Endothelial cell of umbilical vein (primary cell): ENCODE data around the gene ONECUT2. TPM values are rescaled to one million over a fixed set of nuclear protein-coding genes. Genes with fewer than 3 reads are reported as not detected.

Experiments used
- BruUV-seq: library from RNA; stranded (reverse); fragments of 400-500 nt; replicated peaks from 2 replicates; lab custom pipeline; 2021; lab: Mats Ljungman, UMichigan
- CTCF ChIA-PET: fragments of 300-600, 350-600 bp; sonication (Branson Sonifier 250); formaldehyde crosslinking; loops from one replicate; lab custom pipeline; 2021; ENCODE audit warnings: antibody characterized with exemption, inconsistent platforms; lab: Charles Lee
- POLR2A ChIA-PET: fragments of 300-600, 350-600 bp; sonication (Branson Sonifier 250); formaldehyde crosslinking; loops from one replicate; lab custom pipeline; 2021; ENCODE audit warnings: antibody characterized with exemption, inconsistent platforms; lab: Charles Lee
- DNase-seq: peaks from one replicate; pipeline ENCODE4 v3.0.0-alpha.2; 2011; ENCODE audit warnings: low read depth, low spot score
- FAIRE-seq: peaks from 2 replicates; lab custom pipeline; 2011; peaks lifted over from hg19 to GRCh38; lab: Jason Lieb, UNC
- H2AFZ ChIP-seq: 2 replicates; pipeline ENCODE4 v1.6.0; 2012; ENCODE audit warnings: low read depth, low read length, control low read depth, inconsistent platforms
- H3K27ac ChIP-seq: 2 replicates; pipeline ENCODE4 v1.5.1; 2011; ENCODE audit warnings: low read depth, mild to moderate bottlenecking, control low read depth, low read length, moderate library complexity; ENCODE audit not compliant: insufficient read depth
- H3K27me3 ChIP-seq, 2 experiments: 2 replicates each; pipeline versions ENCODE4 v1.6.0 to v1.6.1; 2011; ENCODE audit warnings: low read length in 2 of 2, mixed read lengths in 1 of 2; ENCODE audit not compliant: control insufficient read depth in 2 of 2, insufficient read depth in 2 of 2
- H3K36me3 ChIP-seq, 2 experiments: 2 replicates in 1 of 2; 3 replicates in 1 of 2; pipeline ENCODE4 v1.5.1; 2011; ENCODE audit warnings: low read length in 2 of 2, mild to moderate bottlenecking in 1 of 2, moderate library complexity in 1 of 2; ENCODE audit not compliant: control insufficient read depth in 2 of 2, insufficient read depth in 2 of 2; ENCODE audit errors: extremely low read depth in 1 of 2
- H3K4me1 ChIP-seq: 3 replicates; pipeline ENCODE4 v1.5.1; 2011; ENCODE audit warnings: mild to moderate bottlenecking, low read length; ENCODE audit not compliant: control insufficient read depth, insufficient read depth; ENCODE audit errors: extremely low read depth
- H3K4me2 ChIP-seq: 2 replicates; pipeline ENCODE4 v1.6.1; 2011; ENCODE audit warnings: low read length, control low read depth, mixed read lengths; ENCODE audit not compliant: insufficient read depth
- H3K4me3 ChIP-seq, 3 experiments: fragments of 200-600 bp in 1 of 3; sonication (generic), shearing (Covaris generic) in 1 of 3; replicated peaks in 1 of 3; 2 replicates each; pipeline ENCODE4 v1.5.1; 2011 to 2016; ENCODE audit warnings: control low read depth in 3 of 3, low read length in 3 of 3, mild to moderate bottlenecking in 2 of 3, inconsistent platforms in 1 of 3, low read depth in 1 of 3, moderate library complexity in 1 of 3; ENCODE audit not compliant: insufficient read depth in 1 of 3
- H3K79me2 ChIP-seq: 2 replicates; pipeline ENCODE4 v1.6.0; 2012; ENCODE audit warnings: low read length, inconsistent platforms; ENCODE audit not compliant: control insufficient read depth, insufficient read depth
- H3K9ac ChIP-seq: replicated peaks from 2 replicates; pipeline ENCODE3; 2011; ENCODE audit warnings: low read length, control low read depth; ENCODE audit not compliant: insufficient read depth; ENCODE audit errors: extremely low read depth
- H3K9me1 ChIP-seq: replicated peaks from 3 replicates; pipeline ENCODE4 v1.6.0; 2011; ENCODE audit warnings: mild to moderate bottlenecking, low read length; ENCODE audit not compliant: control insufficient read depth, insufficient read depth; ENCODE audit errors: extremely low read depth
- H3K9me3 ChIP-seq: replicated peaks from 2 replicates; pipeline ENCODE4 v1.5.1; 2012; ENCODE audit warnings: low read length, inconsistent platforms; ENCODE audit not compliant: control insufficient read depth, insufficient read depth
- H4K20me1 ChIP-seq: replicated peaks from 2 replicates; pipeline ENCODE3; 2011; ENCODE audit warnings: mild to moderate bottlenecking, low read length; ENCODE audit not compliant: control insufficient read depth, insufficient read depth; ENCODE audit errors: extremely low read depth
- CTCF ChIP-seq, 2 donors: IDR thresholded peaks; 1 replicate in 1 of 2; 2 replicates in 1 of 2; pipeline ENCODE4 v1.5.1; 2011; ENCODE audit warnings: low read length in 2 of 2, mild to moderate bottlenecking in 2 of 2, moderate library complexity in 2 of 2, control low read depth in 1 of 2, inconsistent platforms in 1 of 2, low read depth in 1 of 2; ENCODE audit not compliant: insufficient read depth in 1 of 2; ENCODE audit errors: extremely low read depth in 1 of 2
- EZH2 ChIP-seq: IDR thresholded peaks from 2 replicates; pipeline ENCODE4 v1.6.1; 2012; ENCODE audit warnings: borderline replicate concordance, low read depth, mild to moderate bottlenecking, moderate library complexity, low read length, inconsistent platforms; ENCODE audit not compliant: severe bottlenecking
- FOS ChIP-seq: IDR thresholded peaks from 2 replicates; pipeline ENCODE4 v1.6.1; 2011; ENCODE audit warnings: mild to moderate bottlenecking, low read length, moderate library complexity, borderline replicate concordance; ENCODE audit not compliant: insufficient read depth
- GATA2 ChIP-seq: IDR thresholded peaks from 2 replicates; pipeline ENCODE4 v1.7.0; 2011; ENCODE audit warnings: low read depth, mild to moderate bottlenecking, moderate library complexity, mixed read lengths, low read length; ENCODE audit not compliant: insufficient read length, insufficient read depth
- JUN ChIP-seq: IDR thresholded peaks from 2 replicates; pipeline ENCODE4 v1.6.1; 2011; ENCODE audit warnings: borderline replicate concordance, low read depth; ENCODE audit not compliant: insufficient read length, insufficient read depth
- MAX ChIP-seq: IDR thresholded peaks from 2 replicates; pipeline ENCODE4 v1.6.1; 2011; ENCODE audit not compliant: insufficient read depth, insufficient read length
- MYC ChIP-seq: IDR thresholded peaks from one replicate; pipeline ENCODE4 v1.6.1; 2011; ENCODE audit warnings: mild to moderate bottlenecking, low read depth, low read length
- POLR2A ChIP-seq: IDR thresholded peaks from 2 replicates; pipeline ENCODE4 v1.6.1; 2012; ENCODE audit warnings: low read depth, mild to moderate bottlenecking, control low read depth, low read length
- POLR2AphosphoS5 ChIP-seq: IDR thresholded peaks from 2 replicates; pipeline ENCODE4 v1.6.1; 2012; ENCODE audit warnings: low read depth, mild to moderate bottlenecking, control low read depth, low read length, moderate library complexity; ENCODE audit not compliant: insufficient read depth
- dilution Hi-C: fragments of 300-500 bp; cut with MboI; formaldehyde crosslinking; loops from one replicate; pipeline ENCODE4 v1.15.0; 2019; ENCODE audit warnings: low sequenced_read_pairs; ENCODE audit not compliant: extremely low pct_ligation_motif_present
- intact Hi-C: fragments of 100-400 bp; cut with micrococcal nuclease; formaldehyde crosslinking; loops from one replicate; pipeline ENCODE4 v1.10.0; 2022
- polyA plus RNA-seq, 4 experiments: library from polyadenylated mRNA; depleted of rRNA in 3 of 4; stranded (reverse) in 3 of 4; unstranded in 1 of 4; fragments of >200 nt; gene quantifications; 2 replicates each; pipeline versions ENCODE4 v1.2.1 to v1.2.3, GENCODE V29; 2011 to 2012; ENCODE audit warnings: missing spikeins in 1 of 4
- total RNA-seq: library from RNA; stranded (reverse); gene quantifications from 2 replicates; pipeline ENCODE4 v1.2.3, GENCODE V29; 2021

Gene ONECUT2
- total and polyA plus RNA-seq, 2 donors (not counting 3 experiments of a cell fraction or from before 2014, with no cell fraction given), result 0.01 to 0.62 TPM

- H3K27ac ChIP-seq, result no peak overlapping the region
- BruUV-seq, result no TSS peak
- no peaks in the 10 kb centered on the region for H4K20me1 ChIP-seq
- H3K9me1 ChIP-seq, result no peaks in the 10 kb centered on the region
- dilution Hi-C loops (no loop called here), intact Hi-C loops (no loop called here)
- H3K36me3 ChIP-seq, result no peaks in the 10 kb centered on the region
- no peak overlapping the region for H3K4me3 ChIP-seq
- no peak for DNase-seq
- no peak overlapping the region for H3K9ac ChIP-seq
- ChIA-PET CTCF (no interaction called here), POLR2A (no interaction called here)
- H3K27me3 ChIP-seq, result peaks cover 61 to 70% of the 10 kb centered on the region in 2 experiments
- no peak overlapping the region for H3K4me2 ChIP-seq
- no peaks in the 10 kb centered on the region for H3K9me3 ChIP-seq
- no peak overlapping the region for H2AFZ ChIP-seq
- TF ChIP-seq EZH2, result no peak
- no peak for TF ChIP-seq GATA2
- no peak for TF ChIP-seq MYC
- TF ChIP-seq MAX, result no peak
- no peak for TF ChIP-seq CTCF (IDR thresholded peaks at IDR 0.05; ENCODE audit: extremely low read depth in 1 of 2, insufficient read depth in 1 of 2, low read depth in 1 of 2, low read length in 2 of 2)
- no peak for TF ChIP-seq POLR2A
- TF ChIP-seq FOS, result no peak
- no peak for TF ChIP-seq POLR2AphosphoS5
- no peak for TF ChIP-seq JUN
- no peak for FAIRE-seq
- no peaks in the 10 kb centered on the region for H3K79me2 ChIP-seq
- peaks cover 2% of the 10 kb centered on the region for H3K4me1 ChIP-seq
Observed at GRCh38 chr18:57443247-57443646, 8.1 kb downstream of the ONECUT2 start.
